Cardiac muscle cell (in vitro differentiated cells and primary cell): ENCODE results near the gene ZNF536. TPM values are rescaled to one million over a fixed set of nuclear protein-coding genes. Genes with fewer than 3 reads are reported as not detected.

Experiments
- DNase-seq, 2 donors: peaks; one replicate each; pipeline versions ENCODE4 v3.0.0 to v3.0.0-alpha.2; 2010 to 2017; ENCODE audit warnings: low read depth in 1 of 2, low spot score in 1 of 2
- H3K27ac ChIP-seq: fragments of 200-600 bp; sonication (generic); 2 replicates; pipeline ENCODE4 v1.5.1; 2016
- H3K27me3 ChIP-seq: fragments of 200-600 bp; sonication (generic); 2 replicates; pipeline ENCODE4 v1.6.0; 2016; ENCODE audit warnings: control low read depth
- H3K36me3 ChIP-seq: fragments of 200-600 bp; sonication (generic); 2 replicates; pipeline ENCODE4 v1.5.1; 2016; ENCODE audit warnings: control low read depth
- H3K4me1 ChIP-seq: fragments of 200-600 bp; sonication (generic); 2 replicates; pipeline ENCODE4 v1.8.1; 2017; ENCODE audit warnings: low read depth, mild to moderate bottlenecking, mixed run types
- H3K4me3 ChIP-seq: fragments of 200-600 bp; sonication (generic); 2 replicates; pipeline ENCODE4 v1.5.1; 2016; ENCODE audit warnings: mild to moderate bottlenecking
- H3K9me3 ChIP-seq: fragments of 200-600 bp; sonication (generic); 2 replicates; pipeline ENCODE4 v1.5.1; 2017; ENCODE audit warnings: low read depth, mild to moderate bottlenecking, control low read depth
- CTCF ChIP-seq: IDR thresholded peaks from 2 replicates; pipeline ENCODE4 v1.5.1; 2012; ENCODE audit warnings: low read depth, mild to moderate bottlenecking, low read length
- polyA plus RNA-seq: library from polyadenylated mRNA; unstranded; fragments of >200 nt; fragmentation: Nextera tagmentation; extraction: Ambion mirVana; gene quantifications from 2 replicates; pipeline ENCODE4 v1.2.1, GENCODE V29; 2016
- total RNA-seq: library from RNA; depleted of rRNA; stranded (reverse); fragments of >200 nt; gene quantifications from 2 replicates; pipeline ENCODE4 v1.2.3, GENCODE V29; 2016

Gene ZNF536
- total and polyA plus RNA-seq, 2 experiments from 2014 or later = 0.12 to 0.39 TPM

GRCh38 chr19:30351774-30352173 is 20.4 kb upstream of the ZNF536 start:
- Histone ChIP-seq H3K36me3 (no peaks in the 10 kb centered on the region), H3K27ac (no peak overlapping the region), H3K4me1 (no peaks in the 10 kb centered on the region), H3K4me3 (no peak overlapping the region), H3K9me3 (no peaks in the 10 kb centered on the region), H3K27me3 (peaks cover 10% of the 10 kb centered on the region)
- DNase-seq = no peak
- no peak for TF ChIP-seq CTCF

GRCh38 chr19:30353394-30353945 is 18.7 kb upstream of the ZNF536 start:
- no peaks in the 10 kb centered on the region for H3K36me3 ChIP-seq
- no peaks in the 10 kb centered on the region for H3K4me1 ChIP-seq
- H3K9me3 ChIP-seq = no peaks in the 10 kb centered on the region
- no peak overlapping the region for H3K27ac ChIP-seq
- no peak for DNase-seq
- no peak for TF ChIP-seq CTCF
- no peak overlapping the region for H3K4me3 ChIP-seq
- peaks cover 8% of the 10 kb centered on the region for H3K27me3 ChIP-seq

GRCh38 chr19:30355586-30355985 is 16.6 kb upstream of the ZNF536 start:
- Histone ChIP-seq H3K27me3 (peaks cover 5% of the 10 kb centered on the region), H3K4me1 (no peaks in the 10 kb centered on the region), H3K4me3 (no peak overlapping the region), H3K27ac (no peak overlapping the region), H3K9me3 (no peaks in the 10 kb centered on the region), H3K36me3 (no peaks in the 10 kb centered on the region)
- TF ChIP-seq CTCF = no peak
- DNase-seq = no peak

- DNase-seq = no peak
- H3K9me3 ChIP-seq = no peaks in the 10 kb centered on the region
- H3K36me3 ChIP-seq = no peaks in the 10 kb centered on the region
- no peak overlapping the region for H3K27ac ChIP-seq
- H3K4me1 ChIP-seq = no peaks in the 10 kb centered on the region
- H3K27me3 ChIP-seq = peaks cover 5% of the 10 kb centered on the region
- H3K4me3 ChIP-seq = no peak overlapping the region
- TF ChIP-seq CTCF = no peak
Measured at GRCh38 chr19:30356951-30357579, 15.1 kb upstream of the ZNF536 start.

- TF ChIP-seq CTCF = no peak
- Histone ChIP-seq H3K27me3 (peaks cover under 1% of the 10 kb centered on the region), H3K9me3 (no peaks in the 10 kb centered on the region), H3K4me1 (no peaks in the 10 kb centered on the region), H3K36me3 (no peaks in the 10 kb centered on the region), H3K4me3 (no peak overlapping the region), H3K27ac (no peak overlapping the region)
- no peak for DNase-seq
Measured at GRCh38 chr19:30357580-30357954, 14.6 kb upstream of the ZNF536 start.
